ENCODE measurements around the gene NKD1. TPM values are rescaled to one million over a fixed set of nuclear protein-coding genes. Genes with fewer than 3 reads are reported as not detected.

The NKD1 gene
- total and polyA plus RNA-seq, 5 experiments from 2014 or later, result 0.07 to 5.9 (median 1.4) TPM

GRCh38 chr16:50555952-50556673 is 7.9 kb downstream of the NKD1 start:
- Mint-ChIP-seq H3K27ac (peak overlapping the region in 2 of 10 donors; percentile 2 to 67), H3K9me3 (peaks cover 0 to 6% (median 0%) of the 10 kb centered on the region in 9 donors), H3K27me3 (peaks cover 0 to 4% (median 0%) of the 10 kb centered on the region in 5 donors), H3K4me3 (peak overlapping the region in 2 of 10 donors; percentile 39 to 41), H3K4me1 (peaks cover 0 to 20% (median 10%) of the 10 kb centered on the region in 4 donors), H3K36me3 (peaks cover 9 to 36% (median 26%) of the 10 kb centered on the region in 3 donors)
- ATAC-seq (no peak), DNase-seq (no peak)
- POLR2A ChIA-PET, result interaction anchor here (0.6 kb wide), 1 partner anchor 9 kb away, joined by 3 read pairs; no protein-coding TSS in a partner anchor

DNA sequence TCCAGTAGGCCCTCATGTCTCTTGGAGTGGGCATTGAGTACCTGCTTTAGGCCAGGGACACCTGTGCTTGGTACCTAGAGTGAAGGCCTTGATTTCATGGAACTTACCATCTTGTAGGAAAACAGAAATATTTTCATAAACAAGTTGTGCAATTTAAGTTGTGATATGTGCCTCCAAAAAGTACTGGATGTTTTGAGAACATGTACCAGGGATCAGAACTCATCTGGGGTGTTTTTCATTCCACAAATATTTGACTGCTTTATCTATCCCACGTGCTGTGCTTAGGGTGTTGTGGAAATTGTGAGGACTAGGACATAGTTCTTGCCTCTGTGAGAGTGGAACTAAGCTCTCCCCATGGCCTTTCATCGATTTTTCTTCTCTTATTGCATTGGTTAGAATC is 8.8 kb downstream of the NKD1 start:
- ATAC-seq (no peak), DNase-seq (no peak)
- H3K4me1 Mint-ChIP-seq, result peaks cover 0 to 21% (median 10%) of the 10 kb centered on the region in 4 donors
- H3K9me3 Mint-ChIP-seq, result peaks cover 0 to 14% (median 2%) of the 10 kb centered on the region in 9 donors
- POLR2A ChIA-PET, result no interaction called here
- no peak overlapping the region for H3K4me3 Mint-ChIP-seq
- H3K27me3 Mint-ChIP-seq, result peaks cover 0 to 4% (median 0%) of the 10 kb centered on the region in 5 donors
- peaks cover 9 to 43% (median 33%) of the 10 kb centered on the region in 3 donors for H3K36me3 Mint-ChIP-seq
- H3K27ac Mint-ChIP-seq, result no peak overlapping the region

- Mint-ChIP-seq H3K4me3 (no peak overlapping the region), H3K9me3 (peaks cover 0 to 14% (median 2%) of the 10 kb centered on the region in 9 donors), H3K4me1 (peaks cover under 1 to 14% (median 13%) of the 10 kb centered on the region in 4 donors), H3K27ac (peak overlapping the region in 2 of 10 donors; percentile 14 to 52), H3K27me3 (peaks cover 0 to 3% (median 0%) of the 10 kb centered on the region in 5 donors), H3K36me3 (peaks cover 9 to 41% (median 32%) of the 10 kb centered on the region in 3 donors)
- DNase-seq (no peak), ATAC-seq (no peak)
- POLR2A ChIA-PET, result interaction anchor here (0.6 to 1.1 kb wide), 2 partner anchors 8 to 320 kb away, joined by 3 to 4 read pairs; no protein-coding TSS in a partner anchor
These were observed 10.7 kb downstream of the NKD1 start for GRCh38 chr16:50558913-50559312.

DNA sequence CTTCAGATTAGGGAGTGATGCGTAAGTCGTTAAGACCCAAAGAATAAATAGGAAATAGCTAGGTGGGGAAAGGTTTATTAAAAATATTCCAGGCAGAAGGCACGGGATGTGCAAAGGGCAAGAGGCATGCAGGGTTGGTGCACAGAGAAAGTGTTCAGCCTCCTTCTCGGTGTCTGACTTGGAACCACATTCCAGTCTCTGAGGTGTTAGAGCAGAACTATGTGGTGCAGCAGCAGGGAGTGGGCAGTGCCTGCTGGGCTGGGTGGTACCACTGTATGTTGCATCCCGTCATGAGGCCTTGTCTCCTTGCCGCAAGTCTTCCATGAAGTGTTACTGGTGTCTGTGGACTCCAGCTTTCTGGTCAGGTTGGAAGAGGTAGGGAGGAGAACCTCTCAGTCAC is 11.1 kb downstream of the NKD1 start:
- ATAC-seq, result no peak
- peaks cover 5 to 15% (median 13%) of the 10 kb centered on the region in 4 donors for H3K4me1 Mint-ChIP-seq
- peak overlapping the region in 1 of 10 donors; percentile 80 for H3K27ac Mint-ChIP-seq
- peaks cover 9 to 39% (median 29%) of the 10 kb centered on the region in 3 donors for H3K36me3 Mint-ChIP-seq
- H3K27me3 Mint-ChIP-seq, result peaks cover 0 to 3% (median 0%) of the 10 kb centered on the region in 5 donors
- DNase-seq, result no peak
- no peak overlapping the region for H3K4me3 Mint-ChIP-seq
- peaks cover 0 to 14% (median 2%) of the 10 kb centered on the region in 9 donors for H3K9me3 Mint-ChIP-seq
- POLR2A ChIA-PET, result interaction anchor here (1.1 kb wide), 1 partner anchor 9 kb away, joined by 3 read pairs; no protein-coding TSS in a partner anchor

GRCh38 chr16:50559804-50560514 is 11.8 kb downstream of the NKD1 start:
- H3K27me3 Mint-ChIP-seq, result peaks cover 0 to 3% (median 0%) of the 10 kb centered on the region in 5 donors
- H3K36me3 Mint-ChIP-seq, result peaks cover 9 to 39% (median 29%) of the 10 kb centered on the region in 3 donors
- H3K4me3 Mint-ChIP-seq, result no peak overlapping the region
- POLR2A ChIA-PET, result interaction anchor here (1.1 kb wide), 1 partner anchor 9 kb away, joined by 3 read pairs; no protein-coding TSS in a partner anchor
- DNase-seq, result no peak
- H3K4me1 Mint-ChIP-seq, result peaks cover 10 to 21% (median 16%) of the 10 kb centered on the region in 4 donors
- ATAC-seq, result no peak
- peak overlapping the region in 1 of 10 donors; percentile 80 for H3K27ac Mint-ChIP-seq
- H3K9me3 Mint-ChIP-seq, result peaks cover 0 to 14% (median 2%) of the 10 kb centered on the region in 9 donors

- POLR2A ChIA-PET, result no interaction called here
- no peak for ATAC-seq
- H3K27ac Mint-ChIP-seq, result peak overlapping the region in 1 of 10 donors; percentile 27
These were observed 13.0 kb downstream of the NKD1 start for GRCh38 chr16:50560903-50561863.

GRCh38 chr16:50562657-50563056 is 14.5 kb downstream of the NKD1 start:
- Mint-ChIP-seq H3K9me3 (peaks cover 0 to 8% (median under 1%) of the 10 kb centered on the region in 9 donors), H3K36me3 (peaks cover under 1 to 24% (median 12%) of the 10 kb centered on the region in 3 donors), H3K4me3 (peak overlapping the region in 1 of 10 donors; percentile 15), H3K27me3 (peaks cover 0 to 3% (median 0%) of the 10 kb centered on the region in 5 donors), H3K27ac (no peak overlapping the region), H3K4me1 (peaks cover 9 to 30% (median 17%) of the 10 kb centered on the region in 4 donors)
- ATAC-seq (no peak), DNase-seq (no peak)
- POLR2A ChIA-PET, result no interaction called here

More at GRCh38 chr16:50560903-50561863, 13.0 kb downstream of the NKD1 start:
- H3K27me3 Mint-ChIP-seq, result peaks cover 0 to 3% (median 0%) of the 10 kb centered on the region in 5 donors
- no peak overlapping the region for H3K4me3 Mint-ChIP-seq
- peaks cover 10 to 28% (median 17%) of the 10 kb centered on the region in 4 donors for H3K4me1 Mint-ChIP-seq
- H3K9me3 Mint-ChIP-seq, result peaks cover 0 to 14% (median 2%) of the 10 kb centered on the region in 9 donors
- H3K36me3 Mint-ChIP-seq, result peaks cover 9 to 33% (median 21%) of the 10 kb centered on the region in 3 donors
- no peak for DNase-seq

- peaks cover 0 to 8% (median 0%) of the 10 kb centered on the region in 9 donors for H3K9me3 Mint-ChIP-seq
- H3K4me3 Mint-ChIP-seq, result peak overlapping the region in 3 of 10 donors; percentile 14 to 56 (median 26)
- peaks cover 0 to 22% (median 12%) of the 10 kb centered on the region in 3 donors for H3K36me3 Mint-ChIP-seq
- H3K27me3 Mint-ChIP-seq, result peaks cover 0 to 2% (median 0%) of the 10 kb centered on the region in 5 donors
- H3K27ac Mint-ChIP-seq, result peak overlapping the region in 1 of 10 donors; percentile 72
- no peak for ATAC-seq
- DNase-seq, result no peak
- peaks cover 10 to 34% (median 18%) of the 10 kb centered on the region in 4 donors for H3K4me1 Mint-ChIP-seq
- POLR2A ChIA-PET, result interaction anchor here (1.4 kb wide), 1 partner anchor 16 kb away, joined by 5 read pairs; the partner anchor contains the start of gene NKD1
These were observed 15.8 kb downstream of the NKD1 start for GRCh38 chr16:50563989-50564388.

DNA sequence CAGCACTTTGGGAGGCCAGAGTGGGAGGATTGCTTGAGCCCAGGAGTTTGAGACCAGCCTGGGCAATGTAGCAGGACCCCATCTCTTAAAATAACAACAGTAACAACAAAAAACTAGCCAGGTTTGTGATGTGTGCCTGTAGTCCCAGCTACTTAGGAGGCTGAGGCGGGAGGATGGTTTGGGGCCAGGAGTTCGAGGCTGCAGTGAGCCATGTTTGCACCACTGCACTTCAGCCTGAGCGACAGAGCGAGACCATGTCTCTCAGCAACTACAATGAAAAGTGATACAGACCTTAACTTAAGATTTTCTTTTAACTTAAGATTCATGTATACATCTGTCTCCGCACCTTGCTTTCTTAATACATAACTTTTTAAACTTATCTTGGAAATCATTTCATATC is 17.2 kb downstream of the NKD1 start:
- no peak for DNase-seq
- Mint-ChIP-seq H3K36me3 (peaks cover 0 to 12% (median 12%) of the 10 kb centered on the region in 3 donors), H3K27me3 (no peaks in the 10 kb centered on the region), H3K4me3 (no peak overlapping the region), H3K9me3 (peaks cover 0 to 8% (median 0%) of the 10 kb centered on the region in 9 donors), H3K27ac (peak overlapping the region in 1 of 10 donors; percentile 63), H3K4me1 (peaks cover 9 to 35% (median 18%) of the 10 kb centered on the region in 4 donors)
- POLR2A ChIA-PET, result interaction anchor here (1.4 kb wide), 1 partner anchor 18 kb away, joined by 5 read pairs; the partner anchor contains the start of gene NKD1
- ATAC-seq, result no peak

DNA sequence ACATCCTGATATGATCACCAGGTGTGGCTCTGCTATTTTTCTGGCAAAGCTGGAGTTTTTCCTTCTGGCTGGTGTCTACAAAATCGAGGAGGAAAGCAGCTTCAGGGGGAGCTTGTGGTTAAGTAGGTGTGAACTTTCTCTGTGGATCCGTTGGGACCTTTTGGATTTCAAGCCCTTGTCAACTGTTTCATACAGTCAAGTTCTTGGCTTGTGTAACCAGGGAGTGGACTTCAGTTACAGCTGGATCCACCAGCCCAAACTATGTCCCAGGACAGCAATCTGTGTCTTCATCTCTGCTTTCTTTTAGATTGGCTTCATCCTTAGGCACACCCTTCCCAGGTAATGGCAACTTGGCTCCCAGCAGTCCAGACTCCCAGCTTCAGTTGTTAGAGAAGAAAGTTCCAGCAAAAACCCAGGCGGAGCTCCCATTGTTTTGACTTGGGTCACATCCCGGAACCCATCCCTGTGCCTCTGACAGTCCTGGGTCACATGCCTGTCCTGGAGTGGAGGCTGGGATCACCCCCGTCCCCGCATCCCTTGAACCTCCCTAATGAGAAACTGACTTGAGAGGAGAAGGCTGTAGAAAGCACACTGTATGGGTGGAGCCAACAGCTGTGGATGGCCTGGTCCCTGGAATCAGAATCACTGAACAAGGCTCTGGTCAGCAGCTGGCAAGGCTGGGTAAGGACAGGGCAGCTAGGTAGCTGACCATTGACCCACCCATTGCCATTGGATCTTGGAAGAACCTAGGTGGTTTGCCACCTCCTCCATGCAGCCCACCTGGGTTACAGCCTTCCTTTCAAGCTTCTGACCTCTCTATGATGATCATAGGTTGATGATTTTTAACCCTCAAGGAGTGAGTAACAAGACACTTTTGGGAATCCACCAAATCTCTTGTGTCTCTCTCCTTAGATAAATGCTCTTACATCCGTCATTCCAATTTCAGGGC is 18.1 kb downstream of the NKD1 start:
- Mint-ChIP-seq H3K27me3 (no peaks in the 10 kb centered on the region), H3K27ac (peak overlapping the region in 1 of 10 donors; percentile 63), H3K36me3 (peaks cover 0 to 6% (median 5%) of the 10 kb centered on the region in 3 donors), H3K4me1 (peaks cover 8 to 35% (median 19%) of the 10 kb centered on the region in 4 donors), H3K4me3 (no peak overlapping the region), H3K9me3 (peaks cover 0 to 6% (median 0%) of the 10 kb centered on the region in 9 donors)
- DNase-seq, result no peak
- no peak for ATAC-seq
- POLR2A ChIA-PET, result interaction anchor here (0.7 to 0.9 kb wide), 2 partner anchors 11 to 102 kb away, joined by 4 to 7 read pairs; no protein-coding TSS in a partner anchor

All from naive thymus-derived CD8-positive, alpha-beta T cell (primary cell).